GM12878 (cell line): ENCODE results near the gene SPC24. TPM values are rescaled to one million over a fixed set of nuclear protein-coding genes. Genes with fewer than 3 reads are reported as not detected.

Experiments used
- ATAC-seq: fragments of 200-7000 bp; cut with Tn5 transposase; 3 replicates; pipeline ENCODE4 v1.9.1; 2020; ENCODE audit warnings: mild to moderate bottlenecking, moderate library complexity
- BruUV-seq: library from RNA; stranded (reverse); fragments of 400-500 nt; replicated peaks from 2 replicates; lab custom pipeline; 2021; lab: Mats Ljungman, UMichigan
- CTCF ChIA-PET: fragments of 300-600 bp; sonication (Branson Sonifier 250); formaldehyde crosslinking; extraction: SDS; loops from one replicate; lab custom pipeline; 2021; ENCODE audit warnings: inconsistent platforms; lab: Yijun Ruan, JAX
- POLR2A ChIA-PET: fragments of 350-600 bp; formaldehyde crosslinking; extraction: SDS; loops from one replicate; lab custom pipeline; 2021; ENCODE audit warnings: inconsistent platforms; lab: Charles Lee
- RAD21 ChIA-PET: fragments of 300-600 bp; sonication (Branson Sonifier 250); formaldehyde crosslinking; loops from one replicate; lab custom pipeline; 2023; ENCODE audit warnings: antibody characterized with exemption; ENCODE audit not compliant: unreplicated experiment; lab: Charles Lee
- SMC1A ChIA-PET: fragments of 300-600 bp; sonication (Branson Sonifier 250); formaldehyde crosslinking; loops from one replicate; lab custom pipeline; 2023; ENCODE audit not compliant: unreplicated experiment, uncharacterized antibody; lab: Charles Lee
- DNase-seq: peaks from one replicate; pipeline ENCODE4 v3.0.0-alpha.2; 2011; ENCODE audit warnings: low read depth, low spot score
- FAIRE-seq: peaks from 3 replicates; lab custom pipeline; 2011; peaks lifted over from hg19 to GRCh38; lab: Jason Lieb, UNC
- H2AFZ ChIP-seq: 2 replicates; pipeline ENCODE4 v1.6.0; 2011; ENCODE audit warnings: low read depth, low read length, control low read depth; ENCODE audit not compliant: control insufficient read depth
- H3K27ac ChIP-seq: 2 replicates; pipeline ENCODE4 v1.5.1; 2011; ENCODE audit warnings: control low read depth; ENCODE audit not compliant: control insufficient read depth, insufficient read depth
- H3K27me3 ChIP-seq, 2 experiments: replicated peaks in 1 of 2; 2 replicates each; pipeline versions ENCODE4 v1.6.0 to v1.6.1; 2011; ENCODE audit warnings: low read length in 1 of 2; ENCODE audit not compliant: control insufficient read depth in 2 of 2, insufficient read depth in 2 of 2
- H3K36me3 ChIP-seq, 2 experiments: 2 replicates each; pipeline ENCODE4 v1.5.1; 2011; ENCODE audit warnings: low read length in 1 of 2; ENCODE audit not compliant: control insufficient read depth in 2 of 2, insufficient read depth in 2 of 2
- H3K4me1 ChIP-seq: 2 replicates; pipeline ENCODE4 v1.6.1; 2011; ENCODE audit warnings: mild to moderate bottlenecking, low read length, moderate library complexity, mixed read lengths; ENCODE audit not compliant: control insufficient read depth, insufficient read depth
- H3K4me2 ChIP-seq: 2 replicates; pipeline ENCODE4 v1.6.0; 2011; ENCODE audit warnings: control low read depth; ENCODE audit not compliant: control insufficient read depth, insufficient read depth
- H3K4me3 ChIP-seq: fragments of 200-600 bp; sonication (generic); 2 replicates; pipeline ENCODE4 v1.5.1; 2016
- H3K79me2 ChIP-seq: 2 replicates; pipeline ENCODE4 v1.6.0; 2011; ENCODE audit warnings: low read length; ENCODE audit not compliant: control insufficient read depth, insufficient read depth
- H3K9ac ChIP-seq: 2 replicates; pipeline ENCODE4 v1.8.0; 2011; ENCODE audit warnings: low read length, control low read depth, mixed read lengths; ENCODE audit not compliant: control insufficient read depth, insufficient read depth
- H3K9me3 ChIP-seq: replicated peaks from 3 replicates; pipeline ENCODE4 v1.5.1; 2011; ENCODE audit warnings: mild to moderate bottlenecking, low read length; ENCODE audit not compliant: control insufficient read depth, insufficient read depth
- H4K20me1 ChIP-seq: 2 replicates; pipeline ENCODE4 v1.6.0; 2011; ENCODE audit not compliant: control insufficient read depth, insufficient read depth
- CBX3 ChIP-seq: fragments of 200-600 bp; sonication (generic); IDR thresholded peaks from 2 replicates; pipeline ENCODE4 v1.6.1; 2016; ENCODE audit warnings: low read depth, borderline replicate concordance
- ESRRA ChIP-seq: IDR thresholded peaks from 2 replicates; pipeline ENCODE4 v1.6.1; 2012; ENCODE audit warnings: mild to moderate bottlenecking, low read length, improper control_type of control experiment
- ETV6 ChIP-seq, 2 experiments: fragments of 450-650 bp in 1 of 2; IDR thresholded peaks in 1 of 2; conservative IDR thresholded peaks in 1 of 2; 2 replicates each; pipeline ENCODE4 v1.6.1; 2014; ENCODE audit warnings: antibody characterized with exemption in 1 of 2, borderline replicate concordance in 1 of 2, low read depth in 1 of 2, mild to moderate bottlenecking in 1 of 2, moderate library complexity in 1 of 2
- LARP7 ChIP-seq: fragments of 450-650 bp; IDR thresholded peaks from 2 replicates; pipeline ENCODE4 v1.6.1; 2017; ENCODE audit warnings: mild to moderate bottlenecking
- NFIC ChIP-seq: IDR thresholded peaks from 2 replicates; pipeline ENCODE4 v1.6.1; 2012; ENCODE audit warnings: low read depth, mild to moderate bottlenecking, inconsistent platforms, low read length, moderate library complexity
- TCF7 ChIP-seq: IDR thresholded peaks from 2 replicates; pipeline ENCODE4 v1.6.1; 2014; ENCODE audit warnings: antibody characterized with exemption, borderline replicate concordance
- WGBS: methylation state at CpG from one replicate; pipeline ENCODE4 v1.1.6; 2016; ENCODE audit warnings: low lambda C conversion rate; ENCODE audit not compliant: insufficient replicate concordance, insufficient coverage; ENCODE audit errors: missing lambda C conversion rate; 5-methylcytosine and 5-hydroxymethylcytosine counted together
- in situ Hi-C: fragments of 300-500 bp; cut with MboI; formaldehyde crosslinking; loops from 9 replicates; pipeline ENCODE4 v1.14.3; 2018; ENCODE audit warnings: mixed read lengths
- intact Hi-C: fragments of 100-400 bp; cut with micrococcal nuclease; formaldehyde crosslinking; loops from one replicate; pipeline ENCODE4 v1.14.2; 2022; ENCODE audit not compliant: unreplicated experiment
- polyA plus RNA-seq, 11 experiments: library from polyadenylated mRNA; depleted of rRNA in 4 of 11; unstranded in 6 of 11; stranded (reverse) in 5 of 11; fragments of >200 nt; fragmentation: Nextera tagmentation in 4 of 11; fragmentation: Illumina TruSeq in 1 of 11; extraction: Ambion mirVana in 4 of 11; extraction: Trizol in 1 of 11; gene quantifications; 1 replicate in 1 of 11; 2 replicates in 10 of 11; pipeline versions ENCODE4 v1.2.1 to v1.2.3, GENCODE V29; 2011 to 2016; ENCODE audit warnings: inconsistent platforms in 2 of 11, missing spikeins in 2 of 11, low read depth in 1 of 11
- total RNA-seq, 4 experiments: library from RNA; depleted of rRNA in 3 of 4; stranded (reverse); fragments of >200 nt in 3 of 4; fragmentation: Illumina TruSeq in 1 of 4; extraction: Trizol in 1 of 4; gene quantifications; 2 replicates each; pipeline versions ENCODE4 v1.2.1 to v1.2.3, GENCODE V29; 2013 to 2021
- TF ChIP-seq, protein P1 (sequence below): IDR thresholded peaks from 2 replicates; pipeline ENCODE4 v1.6.1; 2012; ENCODE audit warnings: improper control_type of control experiment, low read depth, low read length; ENCODE audit not compliant: insufficient replicate concordance

The SPC24 gene
- total and polyA plus RNA-seq, 10 of the 15 experiments (the other 5 are each of a cell fraction or from before 2014, with no cell fraction given) = 9.4 to 72.6 (median 40.7) TPM

DNA sequence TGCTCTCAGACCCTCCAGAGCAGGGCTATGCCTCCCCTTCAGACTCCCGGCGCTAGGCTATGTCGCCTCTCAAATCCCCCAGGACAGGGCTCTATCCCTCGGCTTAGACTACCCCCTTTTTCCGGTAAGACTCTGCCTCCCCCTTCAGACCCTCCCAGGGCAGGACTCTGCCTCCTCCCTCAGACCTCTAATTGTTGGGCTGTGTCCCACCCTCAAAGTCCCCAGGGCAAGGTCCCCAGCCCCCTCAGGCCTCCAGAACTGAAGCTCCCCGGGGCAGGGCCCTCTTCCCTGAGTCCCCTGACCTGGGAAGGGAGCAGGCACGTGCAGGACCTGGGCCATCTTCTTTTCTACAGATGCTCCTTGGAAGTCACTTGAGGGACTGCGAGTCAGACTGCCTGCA, 38.6 kb upstream of the SPC24 start:
- no peak for TF ChIP-seq ESRRA
- TF ChIP-seq NFIC = no peak
- no peak for TF ChIP-seq CBX3
- no peak for TF ChIP-seq LARP7
- no peak for TF ChIP-seq ETV6 (conservative IDR thresholded peaks at IDR 0.05 in 1 of 2, IDR thresholded peaks at IDR 0.05 in 1 of 2; ENCODE audit: borderline replicate concordance in 1 of 2, low read depth in 1 of 2)
- TF ChIP-seq TCF7 = no peak
- TF ChIP-seq, protein P1, sequence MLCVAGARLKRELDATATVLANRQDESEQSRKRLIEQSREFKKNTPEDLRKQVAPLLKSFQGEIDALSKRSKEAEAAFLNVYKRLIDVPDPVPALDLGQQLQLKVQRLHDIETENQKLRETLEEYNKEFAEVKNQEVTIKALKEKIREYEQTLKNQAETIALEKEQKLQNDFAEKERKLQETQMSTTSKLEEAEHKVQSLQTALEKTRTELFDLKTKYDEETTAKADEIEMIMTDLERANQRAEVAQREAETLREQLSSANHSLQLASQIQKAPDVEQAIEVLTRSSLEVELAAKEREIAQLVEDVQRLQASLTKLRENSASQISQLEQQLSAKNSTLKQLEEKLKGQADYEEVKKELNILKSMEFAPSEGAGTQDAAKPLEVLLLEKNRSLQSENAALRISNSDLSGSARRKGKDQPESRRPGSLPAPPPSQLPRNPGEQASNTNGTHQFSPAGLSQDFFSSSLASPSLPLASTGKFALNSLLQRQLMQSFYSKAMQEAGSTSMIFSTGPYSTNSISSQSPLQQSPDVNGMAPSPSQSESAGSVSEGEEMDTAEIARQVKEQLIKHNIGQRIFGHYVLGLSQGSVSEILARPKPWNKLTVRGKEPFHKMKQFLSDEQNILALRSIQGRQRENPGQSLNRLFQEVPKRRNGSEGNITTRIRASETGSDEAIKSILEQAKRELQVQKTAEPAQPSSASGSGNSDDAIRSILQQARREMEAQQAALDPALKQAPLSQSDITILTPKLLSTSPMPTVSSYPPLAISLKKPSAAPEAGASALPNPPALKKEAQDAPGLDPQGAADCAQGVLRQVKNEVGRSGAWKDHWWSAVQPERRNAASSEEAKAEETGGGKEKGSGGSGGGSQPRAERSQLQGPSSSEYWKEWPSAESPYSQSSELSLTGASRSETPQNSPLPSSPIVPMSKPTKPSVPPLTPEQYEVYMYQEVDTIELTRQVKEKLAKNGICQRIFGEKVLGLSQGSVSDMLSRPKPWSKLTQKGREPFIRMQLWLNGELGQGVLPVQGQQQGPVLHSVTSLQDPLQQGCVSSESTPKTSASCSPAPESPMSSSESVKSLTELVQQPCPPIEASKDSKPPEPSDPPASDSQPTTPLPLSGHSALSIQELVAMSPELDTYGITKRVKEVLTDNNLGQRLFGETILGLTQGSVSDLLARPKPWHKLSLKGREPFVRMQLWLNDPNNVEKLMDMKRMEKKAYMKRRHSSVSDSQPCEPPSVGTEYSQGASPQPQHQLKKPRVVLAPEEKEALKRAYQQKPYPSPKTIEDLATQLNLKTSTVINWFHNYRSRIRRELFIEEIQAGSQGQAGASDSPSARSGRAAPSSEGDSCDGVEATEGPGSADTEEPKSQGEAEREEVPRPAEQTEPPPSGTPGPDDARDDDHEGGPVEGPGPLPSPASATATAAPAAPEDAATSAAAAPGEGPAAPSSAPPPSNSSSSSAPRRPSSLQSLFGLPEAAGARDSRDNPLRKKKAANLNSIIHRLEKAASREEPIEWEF = no peak
- TF ChIP-seq, all 136 proteins: peak for 0
- H3K4me2 ChIP-seq = no peak overlapping the region
- no peaks in the 10 kb centered on the region; the same call in 2 of the 3 replicates for H3K9me3 ChIP-seq
- BruUV-seq = no TSS peak
- H3K4me1 ChIP-seq = peaks cover 22% of the 10 kb centered on the region
- H4K20me1 ChIP-seq = no peaks in the 10 kb centered on the region
- no peak overlapping the region for H3K9ac ChIP-seq
- H3K36me3 ChIP-seq = no peaks in the 10 kb centered on the region; a peak in 1 of 4 replicates
- peaks cover 3% of the 10 kb centered on the region for H3K79me2 ChIP-seq
- in situ Hi-C loops = no loop called here
- no peak overlapping the region for H2AFZ ChIP-seq
- no peak for FAIRE-seq
- DNase-seq = no peak
- WGBS = 79% methylated on average over 8 of the region's 8 CpGs
- ChIA-PET SMC1A (interaction anchor here (1.1 kb wide), 1 partner anchor 11 kb away, joined by 3 read pairs; no protein-coding TSS in a partner anchor), POLR2A (no interaction called here), RAD21 (no interaction called here), CTCF (no interaction called here)
- no peak overlapping the region for H3K4me3 ChIP-seq
- ATAC-seq = no peak
- H3K27me3 ChIP-seq = no peaks in the 10 kb centered on the region
- no peak overlapping the region for H3K27ac ChIP-seq
- intact Hi-C loops = no loop called here
